ENCODE data around the gene CFAP74. TPM values are rescaled to one million over a fixed set of nuclear protein-coding genes. Genes with fewer than 3 reads are reported as not detected.
A peak's percentile ranks its signal among the peaks of the same experiment; 100 is the strongest.

The CFAP74 gene
- total RNA-seq, 1 donor from 2014 or later = 0.12 TPM

- TF ChIP-seq, protein P1, sequence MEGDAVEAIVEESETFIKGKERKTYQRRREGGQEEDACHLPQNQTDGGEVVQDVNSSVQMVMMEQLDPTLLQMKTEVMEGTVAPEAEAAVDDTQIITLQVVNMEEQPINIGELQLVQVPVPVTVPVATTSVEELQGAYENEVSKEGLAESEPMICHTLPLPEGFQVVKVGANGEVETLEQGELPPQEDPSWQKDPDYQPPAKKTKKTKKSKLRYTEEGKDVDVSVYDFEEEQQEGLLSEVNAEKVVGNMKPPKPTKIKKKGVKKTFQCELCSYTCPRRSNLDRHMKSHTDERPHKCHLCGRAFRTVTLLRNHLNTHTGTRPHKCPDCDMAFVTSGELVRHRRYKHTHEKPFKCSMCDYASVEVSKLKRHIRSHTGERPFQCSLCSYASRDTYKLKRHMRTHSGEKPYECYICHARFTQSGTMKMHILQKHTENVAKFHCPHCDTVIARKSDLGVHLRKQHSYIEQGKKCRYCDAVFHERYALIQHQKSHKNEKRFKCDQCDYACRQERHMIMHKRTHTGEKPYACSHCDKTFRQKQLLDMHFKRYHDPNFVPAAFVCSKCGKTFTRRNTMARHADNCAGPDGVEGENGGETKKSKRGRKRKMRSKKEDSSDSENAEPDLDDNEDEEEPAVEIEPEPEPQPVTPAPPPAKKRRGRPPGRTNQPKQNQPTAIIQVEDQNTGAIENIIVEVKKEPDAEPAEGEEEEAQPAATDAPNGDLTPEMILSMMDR (conservative IDR thresholded peaks at IDR 0.05) = no peak
- Mint-ChIP-seq H3K36me3 (ENCODE audit: low read depth) (peaks cover 24% of the 10 kb centered on the region), H3K4me1 (peaks cover 42% of the 10 kb centered on the region), H3K27me3 (ENCODE audit: low read depth) (no peaks in the 10 kb centered on the region), H3K4me3 (peak overlapping the region; percentile 20), H3K27ac (ENCODE audit: unreplicated experiment) (peak overlapping the region; percentile 37), H3K9me3 (no peaks in the 10 kb centered on the region)
- no peak for DNase-seq (ENCODE audit: low read depth, low spot score)
Observed at GRCh38 chr1:1880617-1881312, 122.8 kb downstream of the CFAP74 start.

GRCh38 chr1:1879942-1880341 lies 123.6 kb downstream of the CFAP74 start:
- Mint-ChIP-seq H3K9me3 (no peaks in the 10 kb centered on the region), H3K4me1 (peaks cover 42% of the 10 kb centered on the region), H3K36me3 (ENCODE audit: low read depth) (peaks cover 30% of the 10 kb centered on the region), H3K4me3 (no peak overlapping the region), H3K27me3 (ENCODE audit: low read depth) (no peaks in the 10 kb centered on the region), H3K27ac (ENCODE audit: unreplicated experiment) (no peak overlapping the region)
- no peak for DNase-seq (ENCODE audit: low read depth, low spot score)
- TF ChIP-seq, protein P1 (conservative IDR thresholded peaks at IDR 0.05) = no peak

GRCh38 chr1:1877865-1878436 lies 125.6 kb downstream of the CFAP74 start:
- Mint-ChIP-seq H3K36me3 (ENCODE audit: low read depth) (peaks cover 34% of the 10 kb centered on the region), H3K4me1 (peaks cover 36% of the 10 kb centered on the region), H3K4me3 (no peak overlapping the region), H3K9me3 (no peaks in the 10 kb centered on the region), H3K27ac (ENCODE audit: unreplicated experiment) (no peak overlapping the region), H3K27me3 (ENCODE audit: low read depth) (no peaks in the 10 kb centered on the region)
- DNase-seq (ENCODE audit: low read depth, low spot score) = no peak
- TF ChIP-seq, protein P1 (conservative IDR thresholded peaks at IDR 0.05) = no peak

DNA sequence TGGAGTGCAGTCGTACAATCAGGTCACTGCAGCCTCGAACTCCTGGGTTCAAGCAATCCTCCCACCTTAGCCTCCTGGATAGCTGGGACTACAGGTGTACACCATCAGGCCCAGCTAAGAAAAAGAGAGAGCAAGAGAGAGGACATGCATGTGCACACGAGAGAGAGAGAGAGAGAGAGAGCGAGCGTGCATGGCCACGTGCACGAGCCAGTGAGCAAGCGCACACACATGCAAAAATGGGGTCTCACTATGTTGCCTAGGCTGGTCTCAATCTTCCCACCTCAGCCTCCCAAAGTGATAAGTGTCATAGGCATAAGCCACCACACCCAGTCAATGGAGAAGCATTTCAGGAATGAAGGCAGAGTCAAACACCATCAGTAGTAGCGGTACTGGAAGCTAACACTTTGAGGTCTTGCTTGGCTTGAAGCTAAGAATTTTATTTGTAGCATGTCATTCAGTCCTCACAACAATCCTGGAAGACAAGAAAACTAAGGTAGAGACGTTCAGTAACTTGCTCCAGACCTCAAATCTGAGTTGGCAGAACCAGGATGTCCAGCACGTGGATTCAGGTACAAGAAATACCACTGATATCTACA lies 127.2 kb downstream of the CFAP74 start:
- H3K4me3 Mint-ChIP-seq = no peak overlapping the region
- no peaks in the 10 kb centered on the region for H3K27me3 Mint-ChIP-seq (ENCODE audit: low read depth)
- H3K27ac Mint-ChIP-seq (ENCODE audit: unreplicated experiment) = no peak overlapping the region
- TF ChIP-seq, protein P1 (conservative IDR thresholded peaks at IDR 0.05) = no peak
- no peaks in the 10 kb centered on the region for H3K9me3 Mint-ChIP-seq
- peaks cover 46% of the 10 kb centered on the region for H3K36me3 Mint-ChIP-seq (ENCODE audit: low read depth)
- no peak for DNase-seq (ENCODE audit: low read depth, low spot score)
- peaks cover 41% of the 10 kb centered on the region for H3K4me1 Mint-ChIP-seq

DNA sequence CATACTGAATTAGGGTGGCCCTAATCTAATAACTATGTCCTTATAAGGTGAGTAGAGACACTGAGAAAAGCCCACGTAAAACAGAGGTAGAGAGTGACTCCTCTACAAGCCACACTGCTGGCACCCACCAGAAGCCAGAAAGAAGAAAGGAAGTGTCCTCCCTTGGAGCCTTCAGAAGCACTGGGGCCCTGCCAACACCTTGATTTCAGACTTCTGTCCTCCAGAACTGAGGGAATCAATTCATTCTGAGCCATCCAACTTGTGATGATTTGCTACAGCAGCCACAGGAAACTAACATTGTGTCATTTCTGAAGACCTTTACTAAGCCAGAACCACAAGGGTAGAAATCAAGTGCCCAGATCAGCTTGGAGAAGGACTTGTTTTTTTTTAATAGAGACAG lies 127.7 kb downstream of the CFAP74 start:
- H3K4me3 Mint-ChIP-seq = no peak overlapping the region

More for the DNA sequence above, 127.7 kb downstream of the CFAP74 start:
- TF ChIP-seq, protein P1 (conservative IDR thresholded peaks at IDR 0.05) = no peak
- no peaks in the 10 kb centered on the region for H3K27me3 Mint-ChIP-seq (ENCODE audit: low read depth)
- peaks cover 47% of the 10 kb centered on the region for H3K36me3 Mint-ChIP-seq (ENCODE audit: low read depth)
- H3K9me3 Mint-ChIP-seq = no peaks in the 10 kb centered on the region
- DNase-seq (ENCODE audit: low read depth, low spot score) = no peak
- peaks cover 41% of the 10 kb centered on the region for H3K4me1 Mint-ChIP-seq
- H3K27ac Mint-ChIP-seq (ENCODE audit: unreplicated experiment) = no peak overlapping the region
